Anterior cingulate cortex (tissue), 58 donors: ENCODE measurements around the gene DLEC1.
A peak's percentile ranks its signal among the peaks of the same experiment; 100 is the strongest.
"Not testable (repeated sequence)": the region's sequence is repeated elsewhere in the genome, so short reads cannot be mapped to it uniquely, and the experiment has no call there.

Experiments used
- DNase-seq, 58 donors: peaks; one replicate each; lab custom pipeline; 2025; lab: John Stamatoyannopoulos, UW

The DLEC1 gene

GRCh38 chr3:38064453-38064852 is 25.4 kb downstream of the DLEC1 start:
- not testable (repeated sequence) for DNase-seq

- DNase-seq, result no peak
Observed at GRCh38 chr3:38067508-38068233, 28.7 kb downstream of the DLEC1 start.

GRCh38 chr3:38070013-38070412 is 31.0 kb downstream of the DLEC1 start:
- DNase-seq, result no peak

- DNase-seq, result not testable (repeated sequence)
Observed at GRCh38 chr3:38077073-38077472, 38.1 kb downstream of the DLEC1 start.

- DNase-seq, result not testable (repeated sequence)
Observed at GRCh38 chr3:38082296-38082695, 43.3 kb downstream of the DLEC1 start.

GRCh38 chr3:38083254-38083653 is 44.2 kb downstream of the DLEC1 start:
- DNase-seq, result not testable (repeated sequence)

GRCh38 chr3:38083871-38084333 is 44.9 kb downstream of the DLEC1 start:
- DNase-seq, result no peak

- DNase-seq, result no peak
Observed at GRCh38 chr3:38084334-38085310, 45.6 kb downstream of the DLEC1 start.

- DNase-seq, result no peak
Observed at GRCh38 chr3:38085311-38085942, 46.4 kb downstream of the DLEC1 start.

- no peak for DNase-seq
Observed at GRCh38 chr3:38085943-38086324, 46.9 kb downstream of the DLEC1 start.

GRCh38 chr3:38086496-38086895 is 47.5 kb downstream of the DLEC1 start:
- no peak for DNase-seq

GRCh38 chr3:38087278-38087677 is 48.3 kb downstream of the DLEC1 start:
- not testable (repeated sequence) for DNase-seq

GRCh38 chr3:38088126-38089078 is 49.4 kb downstream of the DLEC1 start:
- DNase-seq, result no peak

GRCh38 chr3:38089163-38089562 is 50.2 kb downstream of the DLEC1 start:
- DNase-seq, result no peak

GRCh38 chr3:38090453-38090852 is 51.4 kb downstream of the DLEC1 start:
- DNase-seq, result no peak

GRCh38 chr3:38094999-38095398 is 56.0 kb downstream of the DLEC1 start:
- DNase-seq, result no peak

GRCh38 chr3:38095669-38096483 is 56.9 kb downstream of the DLEC1 start:
- peak in 13 of 58 donors; percentile 13 to 54 (median 21) for DNase-seq

- peak in 21 of 58 donors; percentile 12 to 68 (median 36) for DNase-seq
Observed at GRCh38 chr3:38097446-38098375, 58.7 kb downstream of the DLEC1 start.
